ENCODE data around the gene CD200R1. TPM values are rescaled to one million over a fixed set of nuclear protein-coding genes. Genes with fewer than 3 reads are reported as not detected.
"Not testable (repeated sequence)": the region's sequence is repeated elsewhere in the genome, so short reads cannot be mapped to it uniquely, and the experiment has no call there.

The CD200R1 gene
- total RNA-seq, 4 donors from 2014 or later: 1.6 to 3.3 (median 1.7) TPM

DNA sequence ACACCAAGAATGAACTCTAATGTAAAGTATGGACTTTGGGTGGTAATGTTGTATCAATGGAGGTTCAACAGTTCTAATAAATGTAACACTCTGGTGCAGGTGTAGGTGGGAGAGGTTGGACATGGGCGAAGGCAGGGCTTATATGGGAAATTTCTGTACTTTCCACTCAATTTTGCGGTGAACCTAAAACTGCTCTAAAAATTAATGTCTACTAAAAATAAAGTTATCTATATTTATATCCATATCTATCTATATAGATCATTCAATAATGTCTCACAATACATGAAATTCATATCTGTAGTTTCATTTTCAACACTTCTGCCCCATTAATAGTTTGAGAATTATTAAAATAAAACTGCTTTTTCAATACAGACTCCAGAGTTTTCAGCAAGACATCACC is 49.3 kb downstream of the CD200R1 start:
- no peaks in the 10 kb centered on the region for H3K9me3 ChIP-seq
- no peaks in the 10 kb centered on the region for H3K36me3 ChIP-seq
- no peaks in the 10 kb centered on the region for H3K4me1 ChIP-seq
- no peaks in the 10 kb centered on the region for H3K27me3 ChIP-seq
- 96% methylated on average over 2 of the region's 2 CpGs for WGBS
- no peak overlapping the region for H3K4me3 ChIP-seq
- no peak for TF ChIP-seq EP300 (IDR thresholded peaks at IDR 0.05)
- TF ChIP-seq POLR2A (IDR thresholded peaks at IDR 0.05; ENCODE audit: low read depth): no peak
- TF ChIP-seq POLR2AphosphoS5 (IDR thresholded peaks at IDR 0.05): no peak
- TF ChIP-seq, protein P1, sequence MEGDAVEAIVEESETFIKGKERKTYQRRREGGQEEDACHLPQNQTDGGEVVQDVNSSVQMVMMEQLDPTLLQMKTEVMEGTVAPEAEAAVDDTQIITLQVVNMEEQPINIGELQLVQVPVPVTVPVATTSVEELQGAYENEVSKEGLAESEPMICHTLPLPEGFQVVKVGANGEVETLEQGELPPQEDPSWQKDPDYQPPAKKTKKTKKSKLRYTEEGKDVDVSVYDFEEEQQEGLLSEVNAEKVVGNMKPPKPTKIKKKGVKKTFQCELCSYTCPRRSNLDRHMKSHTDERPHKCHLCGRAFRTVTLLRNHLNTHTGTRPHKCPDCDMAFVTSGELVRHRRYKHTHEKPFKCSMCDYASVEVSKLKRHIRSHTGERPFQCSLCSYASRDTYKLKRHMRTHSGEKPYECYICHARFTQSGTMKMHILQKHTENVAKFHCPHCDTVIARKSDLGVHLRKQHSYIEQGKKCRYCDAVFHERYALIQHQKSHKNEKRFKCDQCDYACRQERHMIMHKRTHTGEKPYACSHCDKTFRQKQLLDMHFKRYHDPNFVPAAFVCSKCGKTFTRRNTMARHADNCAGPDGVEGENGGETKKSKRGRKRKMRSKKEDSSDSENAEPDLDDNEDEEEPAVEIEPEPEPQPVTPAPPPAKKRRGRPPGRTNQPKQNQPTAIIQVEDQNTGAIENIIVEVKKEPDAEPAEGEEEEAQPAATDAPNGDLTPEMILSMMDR (IDR thresholded peaks at IDR 0.05): no peak
- H3K27ac ChIP-seq (replicated peaks in 1 of 4): no peak overlapping the region
- intact Hi-C loops (cut with DNase I): no loop called here
- DNase-seq (ENCODE audit: extremely low spot score): no peak

DNA sequence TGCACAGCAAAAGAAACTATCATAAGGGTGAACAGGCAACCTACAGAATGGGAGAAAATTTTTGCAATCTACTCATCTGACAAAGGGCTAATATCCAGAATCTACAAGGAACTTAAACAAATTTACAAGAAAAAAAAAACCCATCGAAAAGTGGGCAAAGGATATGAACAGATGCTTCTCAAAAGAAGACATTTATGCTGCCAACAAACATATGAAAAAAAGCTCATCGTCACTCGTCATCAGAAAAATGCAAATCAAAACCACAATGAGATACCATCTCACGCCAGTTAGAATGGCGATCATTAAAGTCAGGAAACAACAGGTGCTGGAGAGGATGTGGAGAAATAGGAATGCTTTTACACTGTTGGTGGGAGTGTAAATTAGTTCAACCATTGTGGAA is 55.4 kb downstream of the CD200R1 start:
- H3K4me3 ChIP-seq; DNase-seq (ENCODE audit: extremely low spot score); H3K4me1 ChIP-seq; H3K27ac ChIP-seq (replicated peaks in 1 of 4); H3K27me3 ChIP-seq; H3K36me3 ChIP-seq; intact Hi-C loops (cut with DNase I): not testable (repeated sequence)
- 81% methylated on average over 5 of the region's 5 CpGs for WGBS
- H3K9me3 ChIP-seq: peaks cover 0 to 19% (median 9%) of the 10 kb centered on the region in 4 donors

DNA sequence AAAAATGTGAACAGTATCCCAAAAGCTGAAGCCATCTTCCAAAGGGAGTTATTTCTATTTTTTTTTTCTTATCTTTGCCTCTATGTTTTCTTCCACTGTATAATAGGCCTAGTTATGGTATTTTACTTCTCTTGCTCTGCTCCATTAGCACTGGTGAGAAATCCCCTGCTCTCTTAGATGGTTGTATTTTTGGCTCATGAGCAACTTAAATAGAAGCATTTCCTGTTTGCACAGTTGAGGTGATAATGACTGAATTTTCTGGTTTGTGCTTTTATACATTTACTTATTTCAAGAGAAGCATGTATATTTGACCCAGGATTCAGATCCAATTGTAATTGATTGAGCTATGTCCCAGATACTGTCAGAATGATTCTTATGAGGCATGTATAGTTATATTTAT is 66.7 kb downstream of the CD200R1 start:
- Histone ChIP-seq H3K27ac (replicated peaks in 1 of 4) (no peak overlapping the region), H3K27me3 (no peaks in the 10 kb centered on the region), H3K36me3 (no peaks in the 10 kb centered on the region), H3K9me3 (no peaks in the 10 kb centered on the region), H3K4me3 (no peak overlapping the region), H3K4me1 (no peaks in the 10 kb centered on the region)
- TF ChIP-seq POLR2A (IDR thresholded peaks at IDR 0.05; ENCODE audit: low read depth) (no peak), EP300 (IDR thresholded peaks at IDR 0.05) (no peak), POLR2AphosphoS5 (IDR thresholded peaks at IDR 0.05) (no peak)
- TF ChIP-seq, protein P1 (IDR thresholded peaks at IDR 0.05): no peak
- intact Hi-C loops (cut with DNase I): no loop called here
- DNase-seq (ENCODE audit: extremely low spot score): no peak

DNA sequence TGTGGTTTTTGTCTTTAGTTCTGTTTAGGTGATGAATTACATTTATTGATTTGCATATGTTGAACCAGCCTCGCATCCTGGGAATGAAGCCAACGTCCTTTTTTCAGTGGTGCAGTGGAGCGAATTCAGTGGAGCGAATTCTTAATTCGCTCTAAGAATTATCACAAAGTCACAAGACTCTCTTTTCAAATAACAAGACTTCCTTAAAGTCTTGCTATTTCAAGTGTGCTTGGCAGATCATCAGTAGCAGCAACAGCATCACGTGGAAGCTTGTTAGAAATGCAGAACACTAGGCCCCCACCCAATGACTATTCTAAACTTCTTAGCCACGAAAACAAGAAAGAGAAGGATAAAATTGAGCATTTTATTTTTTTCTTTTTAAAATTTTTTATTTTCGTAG is 70.1 kb downstream of the CD200R1 start:
- TF ChIP-seq POLR2A (IDR thresholded peaks at IDR 0.05; ENCODE audit: low read depth) (no peak), EP300 (IDR thresholded peaks at IDR 0.05) (no peak), POLR2AphosphoS5 (IDR thresholded peaks at IDR 0.05) (no peak)
- TF ChIP-seq, protein P1 (IDR thresholded peaks at IDR 0.05): no peak
- 79% methylated on average over 8 of the region's 8 CpGs for WGBS
- Histone ChIP-seq H3K4me1 (no peaks in the 10 kb centered on the region), H3K9me3 (no peaks in the 10 kb centered on the region), H3K27ac (replicated peaks in 1 of 4) (no peak overlapping the region), H3K36me3 (no peaks in the 10 kb centered on the region), H3K4me3 (no peak overlapping the region), H3K27me3 (no peaks in the 10 kb centered on the region)
- no peak for DNase-seq (ENCODE audit: extremely low spot score)
- intact Hi-C loops (cut with DNase I): no loop called here

DNA sequence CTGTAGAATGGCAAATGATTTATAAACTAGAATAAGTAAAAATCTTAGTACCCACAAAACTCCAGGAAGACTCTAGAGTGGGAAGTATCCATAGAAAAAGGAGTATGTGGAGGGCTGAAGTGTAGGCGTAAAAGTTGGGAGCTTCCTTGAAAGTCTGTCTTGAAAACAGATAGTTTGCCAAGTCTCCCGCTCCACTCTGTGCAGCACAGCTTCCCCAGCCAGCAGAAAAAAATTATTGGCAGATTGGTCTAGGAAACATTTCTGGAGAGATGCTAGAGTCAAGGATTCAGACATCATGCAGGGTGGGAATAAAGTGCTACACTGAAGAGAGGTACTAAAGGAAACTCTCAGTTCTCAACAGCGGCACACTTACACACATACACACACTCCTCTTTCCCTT is 74.8 kb downstream of the CD200R1 start:
- no peak overlapping the region for H3K4me3 ChIP-seq
- intact Hi-C loops (cut with DNase I): no loop called here
- 66% methylated on average over 3 of the region's 3 CpGs for WGBS
- no peak overlapping the region for H3K27ac ChIP-seq (replicated peaks in 1 of 4)
- H3K4me1 ChIP-seq: no peaks in the 10 kb centered on the region
- DNase-seq (ENCODE audit: extremely low spot score): no peak
- no peaks in the 10 kb centered on the region for H3K9me3 ChIP-seq
- no peak for TF ChIP-seq EP300 (IDR thresholded peaks at IDR 0.05)
- no peak for TF ChIP-seq POLR2A (IDR thresholded peaks at IDR 0.05; ENCODE audit: low read depth)
- TF ChIP-seq, protein P1 (IDR thresholded peaks at IDR 0.05): no peak
- TF ChIP-seq POLR2AphosphoS5 (IDR thresholded peaks at IDR 0.05): no peak
- H3K27me3 ChIP-seq: no peaks in the 10 kb centered on the region
- H3K36me3 ChIP-seq: no peaks in the 10 kb centered on the region

All from esophagus muscularis mucosa (tissue), 4 donors.